ENCODE measurements around the gene BTAF1. TPM values are rescaled to one million over a fixed set of nuclear protein-coding genes. Genes with fewer than 3 reads are reported as not detected.

BTAF1 gene
- total and polyA plus RNA-seq, 10 of the 15 experiments (the other 5 are each of a cell fraction or from before 2014, with no cell fraction given) = 11.8 to 157 (median 55.5) TPM

GRCh38 chr10:91880310-91880709 lies 43.3 kb upstream of the BTAF1 start (continued):
- TF ChIP-seq CEBPB (IDR thresholded peaks at IDR 0.05; ENCODE audit: borderline replicate concordance in 1 of 2, low read depth in 2 of 2, low read length in 2 of 2) (no peak), MEF2B (IDR thresholded peaks at IDR 0.05; ENCODE audit: partially characterized antibody, poor library complexity, severe bottlenecking) (no peak), FOS (IDR thresholded peaks at IDR 0.05; ENCODE audit: borderline replicate concordance, extremely low read depth, insufficient read length) (no peak)

DNA sequence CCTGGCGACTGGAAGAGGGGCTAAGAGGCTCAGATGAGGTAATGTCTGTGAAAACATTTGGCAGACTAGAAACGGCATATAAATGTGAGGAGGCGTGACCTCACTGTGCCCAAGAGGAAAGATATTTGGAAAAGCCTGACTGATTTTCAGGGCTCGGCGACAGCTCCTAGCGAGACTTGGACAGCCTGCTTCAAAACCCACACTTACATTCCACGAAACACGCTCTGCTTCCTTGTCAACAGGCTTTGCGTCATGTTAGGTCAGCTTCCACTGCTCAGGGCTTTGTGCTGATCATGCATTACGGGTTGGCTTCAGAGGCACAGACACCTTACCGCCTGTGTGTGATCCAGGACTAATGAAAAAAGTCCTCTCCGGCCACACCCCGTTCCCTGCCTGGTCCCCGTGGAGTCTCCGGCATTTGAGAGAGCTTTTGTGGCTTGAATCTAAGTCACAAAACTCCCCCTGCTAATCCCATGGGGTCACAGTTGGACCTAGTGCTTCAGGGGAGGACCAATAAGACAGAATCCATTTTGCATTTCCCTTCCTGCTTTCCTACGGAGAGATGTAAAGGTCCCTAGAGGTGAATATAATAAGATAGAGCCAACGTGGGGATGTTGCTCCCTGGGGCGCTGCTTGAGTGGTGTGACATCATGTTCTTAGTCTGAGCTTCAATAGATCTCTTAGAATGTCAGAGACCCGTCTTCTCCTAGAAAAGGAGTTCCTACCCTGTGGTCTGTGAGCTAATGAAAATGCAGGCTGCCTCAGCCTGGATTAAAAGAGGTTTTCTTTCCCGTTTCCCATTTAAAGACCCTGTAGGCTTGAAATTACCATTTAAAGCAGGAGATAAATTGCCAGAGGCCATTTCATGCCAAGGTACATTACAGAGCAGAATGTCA lies 39.8 kb upstream of the BTAF1 start:
- RAD21 ChIA-PET (ENCODE audit: unreplicated experiment) = no interaction called here
- ATAC-seq (no peak), DNase-seq (ENCODE audit: low read depth, low spot score) (no peak), FAIRE-seq (no peak)
- intact Hi-C loops (cut with micrococcal nuclease; ENCODE audit: unreplicated experiment) (no loop called here), in situ Hi-C loops (cut with MboI) (no loop called here)
- Histone ChIP-seq H4K20me1 (ENCODE audit: control insufficient read depth, insufficient read depth) (no peaks in the 10 kb centered on the region), H3K9ac (ENCODE audit: control insufficient read depth, insufficient read depth, low read length) (no peak overlapping the region), H3K79me2 (ENCODE audit: control insufficient read depth, insufficient read depth, low read length) (no peaks in the 10 kb centered on the region), H3K4me3 (no peak overlapping the region), H3K27me3 (replicated peaks in 1 of 2; ENCODE audit: control insufficient read depth in 2 of 2, insufficient read depth in 2 of 2, low read length in 1 of 2) (peaks cover 2 to 11% of the 10 kb centered on the region in 2 experiments; a peak in 3 of 4 replicates), H2AFZ (ENCODE audit: control insufficient read depth, low read depth, low read length) (no peak overlapping the region), H3K9me3 (replicated peaks; ENCODE audit: control insufficient read depth, insufficient read depth, low read length) (no peaks in the 10 kb centered on the region), H3K36me3 (ENCODE audit: control insufficient read depth in 2 of 2, insufficient read depth in 2 of 2, low read length in 1 of 2) (no peaks in the 10 kb centered on the region), H3K27ac (ENCODE audit: control insufficient read depth, insufficient read depth) (no peak overlapping the region), H3K4me1 (ENCODE audit: control insufficient read depth, insufficient read depth, low read length) (peaks cover 4% of the 10 kb centered on the region), H3K4me2 (ENCODE audit: control insufficient read depth, insufficient read depth) (no peak overlapping the region)
- SMC1A ChIA-PET (ENCODE audit: uncharacterized antibody, unreplicated experiment) = interaction anchor here (1.3 kb wide), 1 partner anchor 10 kb away, joined by 3 read pairs; no protein-coding TSS in a partner anchor
- BruUV-seq (replicated peaks) = no TSS peak
- POLR2A ChIA-PET = no interaction called here
- WGBS (ENCODE audit: insufficient coverage, insufficient replicate concordance, low lambda C conversion rate, missing lambda C conversion rate) = 39% methylated on average over 20 of the region's 20 CpGs
- CTCF ChIA-PET = interaction anchor here (1.4 kb wide), 1 partner anchor 27 kb away, joined by 4 read pairs; no protein-coding TSS in a partner anchor
- TF ChIP-seq TBL1XR1 (IDR thresholded peaks at IDR 0.05; ENCODE audit: low read depth, low read length) = no peak
- no peak for TF ChIP-seq ETV6 (conservative IDR thresholded peaks at IDR 0.05 in 1 of 2, IDR thresholded peaks at IDR 0.05 in 1 of 2; ENCODE audit: borderline replicate concordance in 1 of 2, low read depth in 1 of 2)
- no peak for TF ChIP-seq CEBPB (IDR thresholded peaks at IDR 0.05; ENCODE audit: borderline replicate concordance in 1 of 2, low read depth in 2 of 2, low read length in 2 of 2)
- no peak for TF ChIP-seq ASH2L (IDR thresholded peaks at IDR 0.05; ENCODE audit: borderline replicate concordance, low read depth)
- no peak for TF ChIP-seq RAD51 (IDR thresholded peaks at IDR 0.05)
- TF ChIP-seq, protein P1, sequence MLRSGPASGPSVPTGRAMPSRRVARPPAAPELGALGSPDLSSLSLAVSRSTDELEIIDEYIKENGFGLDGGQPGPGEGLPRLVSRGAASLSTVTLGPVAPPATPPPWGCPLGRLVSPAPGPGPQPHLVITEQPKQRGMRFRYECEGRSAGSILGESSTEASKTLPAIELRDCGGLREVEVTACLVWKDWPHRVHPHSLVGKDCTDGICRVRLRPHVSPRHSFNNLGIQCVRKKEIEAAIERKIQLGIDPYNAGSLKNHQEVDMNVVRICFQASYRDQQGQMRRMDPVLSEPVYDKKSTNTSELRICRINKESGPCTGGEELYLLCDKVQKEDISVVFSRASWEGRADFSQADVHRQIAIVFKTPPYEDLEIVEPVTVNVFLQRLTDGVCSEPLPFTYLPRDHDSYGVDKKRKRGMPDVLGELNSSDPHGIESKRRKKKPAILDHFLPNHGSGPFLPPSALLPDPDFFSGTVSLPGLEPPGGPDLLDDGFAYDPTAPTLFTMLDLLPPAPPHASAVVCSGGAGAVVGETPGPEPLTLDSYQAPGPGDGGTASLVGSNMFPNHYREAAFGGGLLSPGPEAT (IDR thresholded peaks at IDR 0.05; ENCODE audit: low read depth) = no peak
- TF ChIP-seq BCLAF1 (IDR thresholded peaks at IDR 0.05) = no peak
- no peak for TF ChIP-seq FOXM1 (IDR thresholded peaks at IDR 0.05; ENCODE audit: low read depth, low read length)
- TF ChIP-seq ZSCAN29 (IDR thresholded peaks at IDR 0.05) = no peak
- TF ChIP-seq, protein P2, sequence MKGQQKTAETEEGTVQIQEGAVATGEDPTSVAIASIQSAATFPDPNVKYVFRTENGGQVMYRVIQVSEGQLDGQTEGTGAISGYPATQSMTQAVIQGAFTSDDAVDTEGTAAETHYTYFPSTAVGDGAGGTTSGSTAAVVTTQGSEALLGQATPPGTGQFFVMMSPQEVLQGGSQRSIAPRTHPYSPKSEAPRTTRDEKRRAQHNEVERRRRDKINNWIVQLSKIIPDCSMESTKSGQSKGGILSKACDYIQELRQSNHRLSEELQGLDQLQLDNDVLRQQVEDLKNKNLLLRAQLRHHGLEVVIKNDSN (IDR thresholded peaks at IDR 0.05; ENCODE audit: borderline replicate concordance, extremely low read length, insufficient read depth, low read depth, low read length) = no peak
- TF ChIP-seq, protein P3, sequence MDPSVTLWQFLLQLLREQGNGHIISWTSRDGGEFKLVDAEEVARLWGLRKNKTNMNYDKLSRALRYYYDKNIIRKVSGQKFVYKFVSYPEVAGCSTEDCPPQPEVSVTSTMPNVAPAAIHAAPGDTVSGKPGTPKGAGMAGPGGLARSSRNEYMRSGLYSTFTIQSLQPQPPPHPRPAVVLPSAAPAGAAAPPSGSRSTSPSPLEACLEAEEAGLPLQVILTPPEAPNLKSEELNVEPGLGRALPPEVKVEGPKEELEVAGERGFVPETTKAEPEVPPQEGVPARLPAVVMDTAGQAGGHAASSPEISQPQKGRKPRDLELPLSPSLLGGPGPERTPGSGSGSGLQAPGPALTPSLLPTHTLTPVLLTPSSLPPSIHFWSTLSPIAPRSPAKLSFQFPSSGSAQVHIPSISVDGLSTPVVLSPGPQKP (IDR thresholded peaks at IDR 0.05; ENCODE audit: low read depth, low read length) = no peak

Measured in GM12878 (cell line).